NCI-H146 (cell line): Measurements from ENCODE around the gene ADAMTS12.

Source experiments
- DNase-seq: peaks from one replicate; lab custom pipeline; 2025; lab: John Stamatoyannopoulos, UW

The ADAMTS12 gene

DNA sequence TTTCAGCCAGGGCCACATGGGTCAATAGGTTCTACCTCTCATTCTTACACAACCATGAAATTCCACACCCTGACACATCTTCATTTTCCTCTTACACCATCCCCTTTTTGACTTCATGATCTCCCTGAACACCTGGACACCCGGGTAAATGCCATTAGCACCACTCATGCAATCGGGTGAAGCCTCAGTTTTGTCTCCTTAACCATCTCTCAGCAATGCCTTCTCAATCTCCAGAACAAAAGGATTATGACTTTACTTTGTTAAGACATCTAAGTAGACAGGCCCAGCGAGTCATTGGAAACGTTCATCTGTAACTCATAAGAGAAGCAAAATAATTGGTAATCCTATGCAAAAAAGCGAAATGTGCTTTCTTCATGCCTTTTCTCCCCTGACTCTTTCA, 49.9 kb downstream of the ADAMTS12 start:
- no peak for DNase-seq

DNA sequence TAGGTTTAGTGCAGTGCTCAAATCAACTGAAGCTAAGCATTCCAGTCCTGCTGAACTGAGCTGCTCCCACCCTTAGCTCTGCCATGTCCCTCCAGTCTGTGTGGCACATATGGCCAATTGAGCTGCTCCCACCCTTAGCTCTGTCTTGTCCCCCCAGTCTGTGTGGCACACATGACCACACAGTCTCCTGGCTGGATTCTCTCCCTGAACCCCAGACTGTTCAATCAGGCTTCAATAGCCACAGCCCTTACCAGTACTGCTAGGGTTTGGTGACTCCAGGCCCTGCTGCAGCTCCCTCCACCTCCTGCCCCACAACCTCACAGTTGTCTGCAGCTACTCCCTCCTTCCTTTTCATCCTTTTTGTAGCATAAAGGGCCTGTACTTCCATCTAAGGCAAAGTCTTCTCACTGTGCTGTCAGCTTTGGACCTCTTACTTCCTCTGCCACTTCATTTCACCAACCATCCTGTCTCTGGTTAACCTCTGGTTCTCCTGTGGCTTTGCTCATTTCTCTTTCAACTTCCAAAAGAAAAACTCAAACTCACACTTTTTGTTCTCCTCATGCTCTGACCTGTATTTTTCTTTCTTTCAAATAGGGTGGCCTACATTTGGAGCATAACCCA, 50.8 kb downstream of the ADAMTS12 start:
- DNase-seq: no peak

DNA sequence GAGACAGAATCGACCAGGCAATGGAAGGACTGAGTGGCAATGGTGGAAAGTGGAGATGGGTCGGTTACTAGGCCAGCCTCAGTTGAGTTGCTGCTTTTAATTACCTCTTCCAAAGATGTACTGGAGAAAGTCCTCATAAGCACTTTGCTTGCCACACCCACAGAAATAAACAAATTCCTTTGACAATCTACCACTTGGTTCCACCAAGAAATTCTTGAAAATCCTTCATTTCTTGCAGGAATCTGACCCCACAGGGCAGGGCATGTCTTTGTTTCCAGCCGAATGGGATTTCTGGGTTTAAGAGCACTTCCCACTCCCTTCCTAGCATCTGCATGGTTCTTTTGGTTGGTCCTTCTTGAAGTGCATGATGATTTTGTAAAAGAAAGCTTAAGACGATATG, 54.5 kb downstream of the ADAMTS12 start:
- DNase-seq: no peak

DNA sequence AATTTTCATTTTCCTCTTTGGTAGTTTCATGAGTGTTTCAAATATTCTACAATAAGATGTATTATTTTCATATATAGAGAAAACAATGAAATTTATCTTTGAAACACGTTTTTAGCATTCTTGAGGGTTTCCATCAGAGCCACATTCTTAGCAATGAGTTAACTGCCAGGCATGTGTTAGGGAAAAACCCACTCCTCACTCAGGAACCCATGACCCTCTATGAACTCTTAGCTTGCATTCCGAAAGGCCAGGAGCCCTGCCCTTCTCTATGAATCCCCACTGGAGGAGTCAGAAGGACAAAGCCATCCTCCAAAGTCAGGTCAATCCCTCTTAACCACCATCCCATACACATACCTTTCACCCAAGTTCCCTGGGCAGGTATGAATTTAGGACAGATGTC, 57.5 kb downstream of the ADAMTS12 start:
- DNase-seq: no peak

DNA sequence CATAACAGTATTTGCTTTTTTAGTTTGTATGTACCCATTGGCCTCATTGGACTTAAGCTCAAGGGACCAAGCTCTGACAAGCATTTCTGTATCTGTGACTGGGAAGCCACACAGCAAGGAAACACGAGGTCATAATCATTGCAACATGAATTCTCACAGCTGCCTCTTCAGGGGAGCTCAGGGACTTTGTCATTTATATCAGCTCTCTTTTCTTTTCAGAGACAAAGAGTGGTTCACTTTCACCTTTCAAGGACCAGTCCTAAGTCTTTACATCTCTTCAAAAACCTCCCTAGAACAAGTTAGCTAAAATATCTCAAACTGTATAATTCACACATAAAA, 58.6 kb downstream of the ADAMTS12 start:
- no peak for DNase-seq

DNA sequence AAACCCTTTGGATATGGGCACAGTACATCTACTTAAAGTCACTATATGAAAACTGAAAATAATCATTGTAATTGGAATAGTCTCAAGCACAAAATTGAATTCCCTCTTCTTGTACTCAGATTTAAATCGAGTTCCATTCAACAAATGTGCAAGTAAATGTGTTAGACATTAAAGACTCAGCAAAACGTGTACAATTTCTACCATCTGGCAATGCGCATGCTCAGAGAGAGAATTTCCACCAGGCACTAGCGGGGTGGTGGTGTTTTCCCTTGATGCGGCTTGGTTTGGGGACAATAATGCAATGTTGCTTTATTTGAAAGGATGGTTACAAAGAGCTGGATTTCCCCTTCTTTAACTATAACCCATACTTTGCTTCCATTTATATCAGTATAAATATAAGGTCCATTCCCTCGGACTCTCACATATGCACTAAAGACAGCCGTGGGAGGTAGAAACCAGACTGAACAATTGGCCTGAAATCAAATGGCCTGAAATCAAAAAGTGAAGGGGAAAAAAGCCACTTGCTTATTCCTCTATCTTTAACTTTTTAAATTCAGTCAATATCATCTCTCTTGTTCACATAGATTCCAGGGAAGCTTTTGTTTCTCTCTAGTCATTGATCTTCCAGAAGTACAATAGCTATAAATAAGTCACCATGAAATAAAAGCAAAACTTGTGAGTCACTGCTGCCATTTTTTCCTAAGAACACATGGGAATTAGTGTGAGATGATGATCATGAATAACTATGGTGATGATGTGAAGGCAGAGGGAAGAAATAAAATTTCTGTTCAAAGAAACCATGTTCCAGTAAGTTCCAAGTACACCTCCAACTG, 59.2 kb downstream of the ADAMTS12 start:
- no peak for DNase-seq

DNA sequence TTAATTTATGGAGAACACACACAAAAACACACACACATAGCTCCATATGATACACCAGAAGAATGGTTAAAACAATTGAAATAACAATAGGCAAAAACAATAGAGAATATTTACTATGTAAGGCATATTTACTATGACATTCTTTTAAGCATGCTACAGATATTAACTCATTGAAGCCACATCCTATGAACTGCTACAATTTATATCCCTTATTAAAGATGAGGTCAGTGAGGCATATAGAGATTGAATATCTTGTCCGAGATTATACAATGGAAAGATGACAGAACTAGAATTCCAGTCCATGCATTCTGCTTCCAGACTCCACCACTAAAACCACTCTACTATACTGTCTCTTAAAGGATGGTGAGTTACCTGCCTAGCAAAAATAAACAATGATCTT, 60.7 kb downstream of the ADAMTS12 start:
- no peak for DNase-seq

DNA sequence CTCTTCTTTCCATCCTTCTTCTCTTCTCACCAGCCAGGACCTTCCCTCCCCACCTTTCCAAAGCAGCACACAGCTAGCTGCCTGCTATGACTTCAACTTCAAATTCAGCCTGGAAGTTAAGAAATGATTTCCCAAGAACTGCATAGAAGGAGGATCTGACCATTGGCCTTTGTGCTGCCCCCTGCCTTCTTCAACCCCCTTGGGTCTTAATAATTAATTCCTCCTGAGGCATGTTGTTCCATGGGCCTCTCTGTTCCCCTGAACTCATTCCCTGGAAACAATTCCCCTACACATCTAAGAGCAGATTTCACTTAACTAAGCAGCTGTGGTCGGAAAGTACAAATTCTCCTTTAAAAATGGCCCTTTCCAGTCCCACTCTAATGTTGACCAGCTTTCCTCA, 62.4 kb downstream of the ADAMTS12 start:
- DNase-seq: no peak

DNA sequence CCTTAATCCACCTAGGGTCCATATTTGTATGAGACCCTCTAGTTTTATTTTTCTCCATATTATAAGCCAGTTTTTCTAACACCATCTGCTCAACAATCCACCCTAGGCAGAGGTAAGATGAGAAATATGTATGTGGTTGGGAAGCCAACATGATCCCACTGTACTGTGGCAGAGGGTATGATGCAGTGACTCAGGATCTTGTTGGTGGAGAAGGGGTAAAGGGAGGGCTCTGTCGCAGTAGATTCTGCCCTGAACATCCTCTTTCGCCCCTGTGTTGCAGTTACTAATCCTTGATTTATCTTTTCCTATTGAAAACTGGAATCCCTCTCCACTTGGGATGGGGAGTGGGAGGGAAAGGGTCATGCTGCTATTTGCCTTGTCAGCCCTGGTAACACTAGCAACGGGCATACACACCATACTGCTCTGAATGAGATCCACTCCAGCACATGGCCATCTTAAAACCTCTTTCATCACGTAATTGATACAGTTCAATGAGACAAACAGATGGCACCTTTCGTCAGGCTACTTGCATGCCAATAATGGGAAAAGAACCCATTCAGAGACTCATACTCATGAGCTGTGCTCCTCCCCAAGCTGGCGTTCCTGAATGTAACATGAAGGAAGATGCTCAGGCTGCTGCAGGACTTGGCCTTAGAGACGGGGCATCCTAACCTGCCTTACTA, 63.0 kb downstream of the ADAMTS12 start:
- no peak for DNase-seq

DNA sequence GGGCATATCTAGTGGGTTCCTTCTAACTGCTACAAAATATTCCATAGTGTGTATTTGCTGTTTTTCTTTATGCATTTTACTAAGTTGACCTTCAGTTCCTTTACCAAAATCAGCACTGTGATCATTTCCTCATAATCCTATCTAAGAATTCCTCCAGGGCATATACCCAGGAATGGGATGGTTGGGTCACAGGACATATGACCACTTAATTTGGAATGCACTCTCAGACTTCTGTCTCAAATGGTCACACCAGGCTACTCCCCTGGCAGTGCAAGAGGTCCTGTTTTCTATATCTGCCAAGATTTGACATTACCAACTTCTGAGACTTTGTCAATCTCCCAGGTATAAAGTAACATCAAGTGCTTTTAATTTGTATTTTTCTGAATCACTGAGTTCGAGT, 63.9 kb downstream of the ADAMTS12 start:
- no peak for DNase-seq

DNA sequence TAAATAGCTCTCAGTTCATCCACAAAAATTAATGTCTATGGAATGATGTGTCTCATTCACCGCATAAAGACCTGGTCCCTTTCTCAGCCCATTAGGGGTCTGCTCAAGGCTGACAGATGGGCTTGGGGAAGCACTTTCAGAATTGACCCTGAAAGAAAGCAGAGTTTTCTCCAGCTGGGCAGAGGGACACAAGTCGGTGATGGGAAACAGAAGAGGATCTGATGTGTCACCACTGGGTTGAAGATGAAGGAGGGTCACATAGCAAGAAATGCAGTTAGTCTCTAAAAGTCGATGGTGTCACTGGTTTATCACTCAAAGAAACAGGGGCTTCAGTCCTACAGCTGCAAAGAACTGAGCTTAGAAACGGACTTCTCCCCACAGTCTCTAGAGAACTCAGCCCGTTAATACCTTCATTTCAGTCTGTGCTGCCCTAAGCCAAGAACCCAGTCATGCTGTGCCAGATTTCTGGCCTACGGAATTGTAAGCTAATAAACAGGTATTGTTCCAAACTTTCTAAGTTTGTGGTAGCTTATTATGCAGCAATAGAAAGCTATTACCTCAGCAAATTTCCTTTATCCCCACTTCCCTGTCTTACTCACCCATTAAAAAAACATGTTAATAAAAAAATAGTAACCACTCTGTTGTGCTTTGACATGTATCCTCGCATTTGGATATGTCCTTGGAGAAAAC, 64.6 kb downstream of the ADAMTS12 start:
- DNase-seq: no peak

DNA sequence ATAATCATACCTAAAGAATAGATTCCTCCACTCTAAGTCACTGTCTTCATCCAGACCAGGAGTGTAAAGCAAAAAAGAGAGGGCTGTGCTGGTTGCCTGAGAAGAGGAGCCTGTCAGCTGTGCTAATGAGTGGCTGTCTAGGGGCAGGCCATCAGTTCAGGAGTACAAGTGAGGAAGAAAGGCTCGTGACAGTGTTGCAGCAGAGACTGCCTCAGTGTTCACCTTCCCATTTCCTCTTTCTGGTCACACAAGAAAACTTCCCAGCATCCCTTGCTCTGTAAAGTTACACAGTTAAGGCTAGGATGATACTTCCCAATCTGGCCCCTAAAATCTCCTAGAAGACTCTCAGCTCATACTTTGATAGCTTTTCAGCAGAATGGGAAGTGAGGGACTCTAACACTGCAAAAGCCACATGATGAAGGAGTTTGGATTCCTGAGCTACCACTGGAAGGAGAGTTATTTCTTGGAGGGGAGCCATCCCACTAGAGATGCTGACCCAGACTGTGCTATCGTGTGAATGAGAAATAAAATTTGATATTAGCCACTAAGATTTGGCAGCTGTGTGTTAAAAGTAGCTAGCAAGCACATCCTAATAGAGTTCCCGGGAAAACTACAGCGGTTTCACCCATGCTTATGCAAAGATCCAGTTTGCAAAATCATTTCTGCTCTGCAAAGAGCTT, 67.1 kb downstream of the ADAMTS12 start:
- DNase-seq: no peak

DNA sequence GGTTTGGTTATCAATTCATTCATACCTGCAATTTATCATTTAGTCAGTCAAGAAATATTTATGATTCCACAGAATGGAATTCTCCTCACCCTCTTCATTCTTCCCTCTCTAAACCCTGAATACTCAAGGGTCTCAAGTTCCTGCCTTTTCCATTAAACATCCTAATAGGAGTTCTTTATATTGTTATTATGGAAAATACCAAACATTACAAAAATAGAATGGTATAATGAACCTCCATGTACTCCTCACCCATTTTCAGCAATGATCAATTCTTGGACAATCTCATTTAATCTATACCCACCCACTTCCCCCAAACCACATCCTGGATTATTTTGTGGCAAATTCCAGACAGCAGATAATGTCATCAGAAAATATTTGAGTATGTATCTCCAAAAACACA, 74.5 kb downstream of the ADAMTS12 start:
- no peak for DNase-seq

DNA sequence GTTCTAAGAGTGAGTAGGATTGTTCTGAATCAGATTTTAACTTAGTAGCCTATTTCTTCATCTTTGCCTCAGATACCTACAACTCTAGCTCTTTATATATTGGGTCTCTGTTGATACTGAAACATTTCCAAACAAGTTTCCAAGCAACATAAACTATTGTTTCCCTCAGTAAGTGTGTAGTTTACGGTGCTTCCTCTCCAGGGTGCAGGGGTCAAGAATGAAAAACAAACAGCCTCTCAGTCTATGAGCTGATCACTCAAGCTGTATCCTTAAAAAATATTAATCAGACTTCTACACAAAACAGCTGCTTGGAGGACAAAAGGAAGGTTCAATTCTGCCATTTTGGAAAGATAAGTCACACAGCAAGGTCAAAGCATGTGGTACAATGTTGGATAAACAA, 75.0 kb downstream of the ADAMTS12 start:
- DNase-seq: no peak

DNA sequence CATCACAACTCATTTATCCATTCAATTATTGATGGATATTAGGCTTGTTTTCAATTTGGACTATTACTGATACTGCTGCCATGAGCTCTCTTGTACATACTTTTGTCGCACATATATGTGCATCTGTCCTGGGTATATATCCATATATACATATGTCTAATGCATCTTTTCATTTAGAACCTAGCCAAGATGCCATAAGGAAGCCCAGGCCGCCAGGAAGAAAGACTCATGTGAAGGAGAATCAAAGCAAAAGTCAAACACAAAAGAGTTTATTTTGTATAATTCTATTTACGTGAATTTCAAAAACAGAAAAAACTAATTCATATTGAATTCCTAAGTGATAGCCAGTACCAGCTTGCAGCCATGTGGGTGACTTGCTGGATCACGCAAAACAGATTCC, 79.0 kb downstream of the ADAMTS12 start:
- no peak for DNase-seq

DNA sequence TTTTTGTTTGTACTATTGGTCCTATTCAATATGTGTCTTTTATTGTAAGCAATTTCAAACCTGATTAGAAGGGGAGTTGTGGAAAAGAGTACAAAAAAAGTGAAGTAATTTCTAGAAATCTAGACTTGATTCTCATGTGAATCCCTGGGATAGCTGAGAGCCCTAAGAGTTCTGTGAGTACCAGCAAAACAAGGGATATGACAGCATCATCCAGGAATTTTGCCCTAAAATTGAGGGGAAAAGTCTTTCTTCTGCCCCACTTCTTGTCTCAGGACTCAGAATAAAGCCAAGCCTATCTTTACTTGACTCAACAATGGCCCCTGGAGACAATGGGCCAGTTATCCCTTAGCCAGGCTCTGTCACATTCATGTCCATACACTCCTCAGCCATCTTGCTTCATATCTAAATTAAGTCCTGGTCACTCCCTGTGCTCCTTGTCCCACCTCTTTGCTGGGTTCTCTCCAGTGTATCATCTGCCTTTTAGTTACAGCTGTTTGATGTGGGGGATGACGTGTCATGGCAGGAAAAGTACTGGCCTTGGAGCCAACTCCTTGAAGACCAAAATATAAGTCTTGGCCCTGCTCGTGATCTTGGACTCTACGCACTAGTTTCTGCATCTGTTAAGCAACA, 81.2 kb downstream of the ADAMTS12 start:
- DNase-seq: no peak

DNA sequence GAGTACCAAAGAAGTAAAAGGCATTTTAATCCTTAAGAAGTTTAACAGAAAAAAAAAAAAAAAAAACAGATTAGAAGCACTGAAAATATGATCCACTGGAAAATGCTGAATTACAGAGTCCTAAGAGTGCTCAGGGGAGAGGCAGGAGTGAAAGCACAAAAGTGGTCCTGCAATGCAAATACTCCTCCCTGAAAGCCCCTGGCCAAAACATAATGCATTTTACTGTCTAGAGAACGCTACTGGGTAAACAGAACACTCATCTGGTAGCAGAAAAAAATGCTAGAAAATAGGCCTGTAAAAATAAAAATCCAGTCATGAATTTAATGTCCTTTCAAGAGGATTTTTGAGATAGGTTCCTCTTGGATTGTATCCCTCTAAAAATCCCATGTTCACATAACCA, 81.9 kb downstream of the ADAMTS12 start:
- no peak for DNase-seq

DNA sequence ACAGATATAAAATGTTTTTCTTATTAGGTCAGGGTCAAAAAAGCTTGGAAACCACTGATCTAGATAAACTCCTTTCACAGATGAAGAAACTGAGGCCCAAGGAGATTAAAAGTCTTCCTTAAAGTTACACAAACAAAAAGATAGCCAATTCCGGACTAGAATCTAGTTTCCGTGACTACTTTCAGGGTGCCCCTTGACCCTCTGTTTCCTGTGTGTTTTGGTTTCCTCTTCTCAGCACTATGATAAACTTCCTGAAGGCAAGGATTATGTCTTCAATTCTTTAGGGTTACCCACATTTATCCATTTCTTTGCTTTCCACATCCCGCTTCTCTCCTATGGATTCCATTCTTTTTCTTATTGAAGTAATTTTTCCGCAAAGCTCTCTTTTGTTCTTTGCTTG, 83.1 kb downstream of the ADAMTS12 start:
- DNase-seq: no peak

DNA sequence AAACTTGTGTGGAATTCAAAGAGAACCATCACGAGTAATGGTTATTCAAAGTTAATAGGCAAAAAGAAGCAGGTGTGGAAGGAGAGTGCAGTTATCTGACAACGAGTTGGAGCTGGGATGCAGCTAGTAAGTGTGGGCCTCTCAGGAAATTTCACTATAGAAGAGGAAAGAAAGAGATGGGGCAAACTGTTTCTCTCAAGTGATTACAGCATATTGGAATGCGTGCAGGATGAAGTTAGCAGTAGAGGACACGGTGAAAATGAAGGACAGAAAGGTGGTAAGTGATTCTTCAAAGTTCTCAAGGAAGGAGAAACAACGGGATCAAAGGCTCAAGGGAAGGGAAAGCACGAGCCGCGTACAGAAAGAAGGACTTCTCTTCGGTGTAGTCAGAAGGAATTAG, 84.0 kb downstream of the ADAMTS12 start:
- no peak for DNase-seq

DNA sequence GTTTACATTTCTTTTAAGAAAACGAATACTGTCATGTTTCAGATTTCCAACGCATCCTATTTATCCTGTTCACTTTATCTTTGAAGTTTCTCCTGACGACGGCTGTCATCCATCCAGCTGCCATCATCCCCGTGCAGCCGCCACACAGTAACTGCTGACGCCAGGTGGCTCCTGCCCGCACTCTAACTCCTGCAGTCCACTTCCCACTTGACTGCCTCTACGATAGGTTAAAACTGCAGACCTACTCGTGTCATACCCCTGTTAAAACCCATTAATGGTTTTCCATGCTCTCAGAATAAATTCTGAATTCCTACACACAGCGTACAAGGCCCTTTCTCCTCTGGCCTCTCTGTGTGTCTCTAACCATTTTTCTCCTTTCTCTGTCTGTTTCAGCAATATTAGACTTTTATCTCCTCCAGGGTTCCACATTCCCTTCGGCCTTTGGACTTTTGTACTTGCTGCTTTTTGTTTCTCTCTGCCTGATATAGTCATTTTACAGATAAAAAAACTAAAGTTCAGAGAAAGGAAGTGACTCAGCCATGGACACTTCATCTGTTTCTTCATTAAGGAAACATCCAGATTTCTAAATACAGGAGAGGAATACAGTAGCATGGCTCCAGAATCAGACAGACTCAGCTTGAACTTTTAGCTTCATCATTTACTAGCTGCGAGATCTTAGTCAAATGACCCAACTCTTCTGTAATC, 84.9 kb downstream of the ADAMTS12 start:
- DNase-seq: no peak

DNA sequence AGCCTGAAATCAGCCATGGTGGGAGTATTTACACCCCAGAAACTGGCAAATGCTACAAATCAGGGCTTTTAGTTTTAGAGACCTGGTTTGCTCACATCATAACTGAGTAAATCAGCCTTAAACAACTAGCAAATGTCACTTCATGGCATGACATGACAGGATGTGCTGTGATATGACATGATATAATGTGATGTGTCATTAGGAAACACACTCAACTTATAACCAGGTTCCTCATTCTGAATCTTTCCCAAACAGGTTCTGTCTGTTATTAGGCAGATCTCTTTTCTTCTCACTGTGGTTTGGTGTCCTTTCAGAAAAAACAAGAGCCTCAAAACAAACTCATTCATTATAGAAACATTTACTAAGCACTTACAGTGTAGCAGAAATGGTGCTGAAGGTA, 90.5 kb downstream of the ADAMTS12 start:
- no peak for DNase-seq
